CD4-positive, CD25-positive, alpha-beta regulatory T cell (primary cell): Measurements from ENCODE around the gene RPRD2. TPM values are rescaled to one million over a fixed set of nuclear protein-coding genes. Genes with fewer than 3 reads are reported as not detected.
A peak's percentile ranks its signal among the peaks of the same experiment; 100 is the strongest.

Experiments
- ATAC-seq, 2 donors: fragments of 150-1000 bp; cut with Tn5 transposase; one replicate each; pipeline ENCODE4 v1.10.0; 2021; ENCODE audit warnings: low read depth in 2 of 2, moderate number of reproducible peaks in 2 of 2, moderate library complexity in 1 of 2
- DNase-seq, 3 donors: peaks; one replicate each; pipeline versions ENCODE4 v3.0.0 to v3.0.0-alpha.2; 2012 to 2022; ENCODE audit warnings: mixed read lengths in 1 of 3
- H3K27ac ChIP-seq: one replicate; pipeline ENCODE4 v1.7.0; 2013; ENCODE audit warnings: mild to moderate bottlenecking, low read length; ENCODE audit not compliant: insufficient read depth, poor library complexity, severe bottlenecking
- H3K27me3 ChIP-seq: one replicate; pipeline ENCODE4 v1.7.0; 2013; ENCODE audit warnings: low read length; ENCODE audit not compliant: control insufficient read depth, insufficient read depth
- H3K36me3 ChIP-seq: one replicate; pipeline ENCODE4 v1.7.0; 2013; ENCODE audit warnings: mild to moderate bottlenecking, low read length, moderate library complexity; ENCODE audit not compliant: control insufficient read depth, insufficient read depth
- H3K4me1 ChIP-seq: 2 replicates; pipeline ENCODE4 v1.7.0; 2013; ENCODE audit warnings: mild to moderate bottlenecking, low read length; ENCODE audit not compliant: insufficient read depth, control insufficient read depth, poor library complexity, severe bottlenecking
- H3K4me3 ChIP-seq: one replicate; pipeline ENCODE4 v1.7.0; 2013; ENCODE audit warnings: low read depth, mild to moderate bottlenecking, low read length, moderate library complexity
- H3K9me3 ChIP-seq, 2 experiments: 1 replicate in 1 of 2; 2 replicates in 1 of 2; pipeline ENCODE4 v1.7.0; 2013; ENCODE audit warnings: low read length in 2 of 2, mild to moderate bottlenecking in 1 of 2, moderate library complexity in 1 of 2; ENCODE audit not compliant: control insufficient read depth in 2 of 2
- H3K27ac Mint-ChIP-seq, 3 donors: one replicate each; pipeline ENCODE4 v1.8.0; 2020 to 2022; ENCODE audit warnings: mild to moderate bottlenecking in 3 of 3, mixed read lengths in 3 of 3, moderate library complexity in 2 of 3
- H3K27me3 Mint-ChIP-seq: one replicate; pipeline ENCODE4 v1.8.0; 2022; ENCODE audit warnings: mild to moderate bottlenecking, mixed read lengths
- H3K36me3 Mint-ChIP-seq: one replicate; pipeline ENCODE4 v1.8.0; 2020; ENCODE audit warnings: mixed read lengths
- H3K4me1 Mint-ChIP-seq, 4 donors: one replicate each; pipeline ENCODE4 v1.8.0; 2020 to 2022; ENCODE audit warnings: mixed read lengths in 4 of 4, mild to moderate bottlenecking in 1 of 4
- H3K4me3 Mint-ChIP-seq, 4 donors: one replicate each; pipeline ENCODE4 v1.8.0; 2020 to 2022; ENCODE audit warnings: mild to moderate bottlenecking in 4 of 4, mixed read lengths in 4 of 4, moderate library complexity in 3 of 4
- H3K9me3 Mint-ChIP-seq, 7 donors: one replicate each; pipeline ENCODE4 v1.8.0; 2020 to 2022; ENCODE audit warnings: mixed read lengths in 7 of 7, mild to moderate bottlenecking in 3 of 7, moderate library complexity in 2 of 7
- polyA plus RNA-seq, 4 donors: library from polyadenylated mRNA; unstranded; fragments of 300-500 nt; fragmentation: Illumina TruSeq; gene quantifications; one replicate each; pipeline ENCODE4 v1.2.3, GENCODE V29; 2021
- total RNA-seq: library from RNA; stranded (reverse); gene quantifications from one replicate; pipeline ENCODE4 v1.2.3, GENCODE V29; 2022

RPRD2 gene
- total and polyA plus RNA-seq, 5 donors from 2014 or later: 24.0 to 51.3 (median 33.1) TPM

- Mint-ChIP-seq H3K4me1 (peaks cover 0 to 20% (median 12%) of the 10 kb centered on the region in 4 donors), H3K9me3 (no peaks in the 10 kb centered on the region), H3K27me3 (peaks cover 3% of the 10 kb centered on the region), H3K27ac (peak overlapping the region in 1 of 3 donors; percentile 43), H3K36me3 (peaks cover 11% of the 10 kb centered on the region), H3K4me3 (no peak overlapping the region)
- Histone ChIP-seq H3K27ac (no peak overlapping the region), H3K4me1 (peaks cover 15% of the 10 kb centered on the region), H3K27me3 (no peaks in the 10 kb centered on the region), H3K9me3 (no peaks in the 10 kb centered on the region), H3K36me3 (peaks cover 11% of the 10 kb centered on the region), H3K4me3 (no peak overlapping the region)
- ATAC-seq: no peak
- DNase-seq: no peak
Measured at GRCh38 chr1:150511551-150511950, 147.6 kb downstream of the RPRD2 start.

- ATAC-seq: no peak
- H3K27me3 Mint-ChIP-seq: peaks cover 7% of the 10 kb centered on the region
- no peaks in the 10 kb centered on the region for H3K27me3 ChIP-seq
- no peak for DNase-seq
- peaks cover 19% of the 10 kb centered on the region for H3K4me1 ChIP-seq
- H3K27ac ChIP-seq: no peak overlapping the region
- H3K36me3 ChIP-seq: peaks cover 5% of the 10 kb centered on the region
- H3K4me3 ChIP-seq: no peak overlapping the region
- no peaks in the 10 kb centered on the region for H3K9me3 ChIP-seq
- peaks cover 5% of the 10 kb centered on the region for H3K36me3 Mint-ChIP-seq
- peak overlapping the region in 1 of 4 donors; percentile 54 for H3K4me3 Mint-ChIP-seq
- no peaks in the 10 kb centered on the region for H3K9me3 Mint-ChIP-seq
- H3K4me1 Mint-ChIP-seq: peaks cover 0 to 24% (median 16%) of the 10 kb centered on the region in 4 donors
- no peak overlapping the region for H3K27ac Mint-ChIP-seq
Measured at GRCh38 chr1:150511985-150512660, 148.2 kb downstream of the RPRD2 start.

- Mint-ChIP-seq H3K27me3 (peaks cover 7% of the 10 kb centered on the region), H3K4me1 (peaks cover 0 to 25% (median 16%) of the 10 kb centered on the region in 4 donors), H3K9me3 (no peaks in the 10 kb centered on the region), H3K27ac (peak overlapping the region in 1 of 3 donors; percentile 38), H3K36me3 (peaks cover under 1% of the 10 kb centered on the region), H3K4me3 (peak overlapping the region in 1 of 4 donors; percentile 54)
- H3K27me3 ChIP-seq: no peaks in the 10 kb centered on the region
- DNase-seq (no peak), ATAC-seq (no peak)
- peaks cover 19% of the 10 kb centered on the region for H3K4me1 ChIP-seq
- no peaks in the 10 kb centered on the region for H3K9me3 ChIP-seq
- peaks cover under 1% of the 10 kb centered on the region for H3K36me3 ChIP-seq
- no peak overlapping the region for H3K4me3 ChIP-seq
- H3K27ac ChIP-seq: no peak overlapping the region
Measured at GRCh38 chr1:150512846-150513245, 148.9 kb downstream of the RPRD2 start.

- ATAC-seq (no peak), DNase-seq (no peak)
- Mint-ChIP-seq H3K27me3 (peaks cover 7% of the 10 kb centered on the region), H3K9me3 (no peaks in the 10 kb centered on the region), H3K4me3 (peak overlapping the region in 1 of 4 donors; percentile 9), H3K27ac (no peak overlapping the region), H3K4me1 (peaks cover 0 to 25% (median 15%) of the 10 kb centered on the region in 4 donors), H3K36me3 (no peaks in the 10 kb centered on the region)
- no peaks in the 10 kb centered on the region for H3K36me3 ChIP-seq
- peaks cover 19% of the 10 kb centered on the region for H3K4me1 ChIP-seq
- H3K27ac ChIP-seq: no peak overlapping the region
- H3K27me3 ChIP-seq: no peaks in the 10 kb centered on the region
- no peak overlapping the region for H3K4me3 ChIP-seq
- no peaks in the 10 kb centered on the region for H3K9me3 ChIP-seq
Measured at GRCh38 chr1:150513351-150513791, 149.4 kb downstream of the RPRD2 start.

- Histone ChIP-seq H3K9me3 (no peaks in the 10 kb centered on the region), H3K27me3 (no peaks in the 10 kb centered on the region), H3K36me3 (no peaks in the 10 kb centered on the region), H3K4me1 (peaks cover 19% of the 10 kb centered on the region), H3K4me3 (no peak overlapping the region), H3K27ac (no peak overlapping the region)
- DNase-seq: no peak
- Mint-ChIP-seq H3K36me3 (no peaks in the 10 kb centered on the region), H3K27me3 (peaks cover 7% of the 10 kb centered on the region), H3K9me3 (no peaks in the 10 kb centered on the region), H3K27ac (peak overlapping the region in 1 of 3 donors; percentile 77), H3K4me1 (peaks cover 0 to 25% (median 15%) of the 10 kb centered on the region in 4 donors), H3K4me3 (peak overlapping the region; percentile 74 to 95 (median 92))
- ATAC-seq: no peak
Measured at GRCh38 chr1:150514260-150514659, 150.3 kb downstream of the RPRD2 start.

GRCh38 chr1:150514913-150515327, 151.0 kb downstream of the RPRD2 start:
- Mint-ChIP-seq H3K9me3 (no peaks in the 10 kb centered on the region), H3K27ac (peak overlapping the region in 2 of 3 donors; percentile 77 to 87), H3K27me3 (peaks cover 7% of the 10 kb centered on the region), H3K4me1 (peaks cover 0 to 25% (median 15%) of the 10 kb centered on the region in 4 donors), H3K36me3 (no peaks in the 10 kb centered on the region), H3K4me3 (peak overlapping the region; percentile 74 to 95 (median 92))
- Histone ChIP-seq H3K27me3 (no peaks in the 10 kb centered on the region), H3K27ac (no peak overlapping the region), H3K4me1 (peaks cover 19% of the 10 kb centered on the region), H3K36me3 (no peaks in the 10 kb centered on the region), H3K4me3 (peak overlapping the region; percentile 81), H3K9me3 (no peaks in the 10 kb centered on the region)
- DNase-seq (no peak), ATAC-seq (no peak)

GRCh38 chr1:150515328-150516049, 151.5 kb downstream of the RPRD2 start, which contains the start of gene FALEC:
TSS of gene FALEC (plus strand) at chr1:150515752.
- Mint-ChIP-seq H3K4me1 (peaks cover 0 to 25% (median 15%) of the 10 kb centered on the region in 4 donors), H3K27me3 (peaks cover 7% of the 10 kb centered on the region), H3K4me3 (peak within 1 kb of the TSS; percentile 74 to 95 (median 92)), H3K27ac (peak within 1 kb of the TSS; percentile 48 to 87 (median 77)), H3K36me3 (no peaks in the 10 kb centered on the region), H3K9me3 (no peaks in the 10 kb centered on the region)
- Histone ChIP-seq H3K4me1 (peaks cover 19% of the 10 kb centered on the region), H3K27me3 (no peaks in the 10 kb centered on the region), H3K27ac (peak within 1 kb of the TSS; percentile 44), H3K9me3 (no peaks in the 10 kb centered on the region), H3K36me3 (no peaks in the 10 kb centered on the region), H3K4me3 (peak within 1 kb of the TSS; percentile 81)
- peak; percentile 96 to 97 for ATAC-seq
- peak; percentile 86 to 93 (median 89) for DNase-seq
